KOPT-K1 (cell line): ENCODE data around the gene DSPP.

ENCODE experiments used
- H3K27ac ChIP-seq: fragments of 200-600 bp; sonication (generic); 2 replicates; pipeline ENCODE4 v1.5.1; 2016; ENCODE audit warnings: antibody characterized with exemption, mild to moderate bottlenecking, low read depth, low read length; ENCODE audit not compliant: poor library complexity, severe bottlenecking
- H3K36me3 ChIP-seq: fragments of 200-600 bp; sonication (generic); 2 replicates; pipeline ENCODE4 v1.5.1; 2017; ENCODE audit warnings: antibody characterized with exemption, mild to moderate bottlenecking, low read length, moderate library complexity; ENCODE audit not compliant: insufficient read depth
- H3K9me3 ChIP-seq: fragments of 200-600 bp; sonication (generic); 2 replicates; pipeline ENCODE4 v1.5.1; 2017; ENCODE audit warnings: antibody characterized with exemption, low read length, mild to moderate bottlenecking; ENCODE audit not compliant: insufficient read depth, poor library complexity, severe bottlenecking

The DSPP gene

GRCh38 chr4:87601361-87601760 is 7.0 kb upstream of the DSPP start:
- no peaks in the 10 kb centered on the region for H3K9me3 ChIP-seq
- H3K27ac ChIP-seq: no peak overlapping the region
- H3K36me3 ChIP-seq: no peaks in the 10 kb centered on the region

- Histone ChIP-seq H3K36me3 (no peaks in the 10 kb centered on the region), H3K27ac (no peak overlapping the region), H3K9me3 (no peaks in the 10 kb centered on the region)
Observed at GRCh38 chr4:87614292-87614890, 6.1 kb downstream of the DSPP start.

DNA sequence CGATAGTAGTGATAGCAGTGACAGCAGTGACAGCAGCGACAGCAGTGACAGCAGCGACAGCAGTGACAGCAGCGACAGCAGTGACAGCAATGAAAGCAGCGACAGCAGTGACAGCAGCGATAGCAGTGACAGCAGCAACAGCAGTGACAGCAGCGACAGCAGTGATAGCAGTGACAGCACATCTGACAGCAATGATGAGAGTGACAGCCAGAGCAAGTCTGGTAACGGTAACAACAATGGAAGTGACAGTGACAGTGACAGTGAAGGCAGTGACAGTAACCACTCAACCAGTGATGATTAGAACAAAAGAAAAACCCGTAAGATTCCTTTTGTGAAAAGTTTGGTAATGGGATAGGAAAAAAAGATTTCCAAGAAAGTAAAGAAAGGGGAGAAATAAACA is 7.9 kb downstream of the DSPP start:
- Histone ChIP-seq H3K9me3 (no peaks in the 10 kb centered on the region), H3K27ac (no peak overlapping the region), H3K36me3 (no peaks in the 10 kb centered on the region)

DNA sequence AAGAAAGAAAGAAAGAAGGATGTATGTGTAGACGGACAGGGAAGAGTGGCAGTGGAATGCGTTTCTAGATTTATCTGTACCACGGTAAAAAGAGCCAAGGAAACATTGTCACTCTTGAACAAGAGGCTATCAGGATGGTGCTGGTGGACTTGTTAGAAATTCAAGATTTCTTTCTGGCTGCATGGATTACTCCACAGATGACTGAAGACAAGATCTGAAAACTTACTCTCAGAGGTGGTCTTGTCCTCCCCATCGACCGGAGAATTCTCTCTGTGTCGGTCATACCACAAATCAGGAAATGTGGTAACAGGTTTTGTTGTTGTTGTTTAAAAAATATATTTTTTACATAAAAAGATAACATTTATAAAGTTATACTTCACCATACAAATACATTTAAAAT is 11.8 kb downstream of the DSPP start:
- no peaks in the 10 kb centered on the region for H3K36me3 ChIP-seq
- H3K9me3 ChIP-seq: no peaks in the 10 kb centered on the region
- no peak overlapping the region for H3K27ac ChIP-seq

DNA sequence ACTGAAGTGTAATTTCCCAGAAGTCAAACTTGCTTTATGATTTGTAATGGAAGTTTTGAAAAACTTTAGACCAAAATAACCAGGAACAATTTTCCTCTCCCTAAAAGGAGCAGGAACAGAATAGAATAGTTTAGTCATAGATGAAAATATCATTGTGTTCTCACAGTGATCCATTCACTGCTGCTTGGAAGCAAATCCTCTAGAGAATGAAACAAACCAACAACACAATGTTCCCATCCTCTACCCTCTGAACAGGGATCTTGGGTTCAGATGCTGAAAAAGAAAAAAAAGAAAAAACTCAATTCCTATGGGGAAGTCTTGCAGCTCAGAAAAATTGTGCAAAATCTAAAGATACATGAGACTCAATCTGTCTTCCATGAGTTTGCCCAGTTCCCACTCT is 12.2 kb downstream of the DSPP start:
- Histone ChIP-seq H3K36me3 (no peaks in the 10 kb centered on the region), H3K27ac (no peak overlapping the region), H3K9me3 (no peaks in the 10 kb centered on the region)

DNA sequence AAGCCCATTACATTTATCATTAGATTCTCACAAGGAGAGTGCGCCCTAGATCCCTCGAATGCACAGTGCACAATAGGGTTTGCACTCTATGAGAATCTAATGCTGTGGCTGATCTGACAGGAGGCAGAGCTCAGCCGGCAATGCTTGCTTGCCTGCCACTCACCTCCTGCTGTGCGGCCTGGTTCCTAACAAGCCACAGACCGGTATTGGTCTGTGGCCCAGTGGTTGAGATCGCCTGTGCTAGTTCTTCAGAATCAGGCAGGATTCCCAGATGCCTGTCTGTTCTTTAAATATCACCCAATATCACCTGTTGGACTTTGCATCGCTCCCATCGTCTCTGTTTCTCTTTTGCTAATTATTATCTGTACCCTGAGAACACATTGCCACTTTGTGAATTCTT is 14.0 kb downstream of the DSPP start:
- Histone ChIP-seq H3K36me3 (no peaks in the 10 kb centered on the region), H3K27ac (no peak overlapping the region), H3K9me3 (no peaks in the 10 kb centered on the region)

GRCh38 chr4:87624698-87625097 is 16.4 kb downstream of the DSPP start:
- H3K9me3 ChIP-seq: no peaks in the 10 kb centered on the region
- H3K27ac ChIP-seq: no peak overlapping the region
- H3K36me3 ChIP-seq: no peaks in the 10 kb centered on the region

- Histone ChIP-seq H3K27ac (no peak overlapping the region), H3K36me3 (no peaks in the 10 kb centered on the region), H3K9me3 (no peaks in the 10 kb centered on the region)
Observed at GRCh38 chr4:87631668-87632067, 23.3 kb downstream of the DSPP start.

- Histone ChIP-seq H3K27ac (no peak overlapping the region), H3K36me3 (no peaks in the 10 kb centered on the region), H3K9me3 (no peaks in the 10 kb centered on the region)
Observed at GRCh38 chr4:87632469-87632868, 24.1 kb downstream of the DSPP start.

GRCh38 chr4:87633243-87633642 is 24.9 kb downstream of the DSPP start:
- no peaks in the 10 kb centered on the region for H3K9me3 ChIP-seq
- H3K27ac ChIP-seq: no peak overlapping the region
- no peaks in the 10 kb centered on the region for H3K36me3 ChIP-seq

DNA sequence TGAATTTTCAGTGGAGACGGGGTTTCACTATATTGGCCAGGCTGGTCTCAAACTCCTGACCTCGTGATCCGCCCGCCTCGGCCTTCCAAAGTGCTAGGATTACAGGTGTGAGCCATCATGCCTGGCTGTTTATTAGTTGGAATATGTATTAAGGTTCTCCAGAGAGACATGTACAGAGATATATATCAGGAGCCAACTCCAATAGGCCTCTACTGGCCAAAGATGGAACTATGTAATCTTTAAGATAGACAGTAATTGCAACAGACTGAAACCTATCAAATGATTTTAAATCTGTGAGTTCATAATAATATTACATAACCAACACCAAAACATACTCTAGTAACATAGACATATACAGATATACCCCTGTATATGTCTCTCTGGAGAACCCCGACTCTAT is 36.0 kb downstream of the DSPP start:
- no peak overlapping the region for H3K27ac ChIP-seq
- H3K36me3 ChIP-seq: no peaks in the 10 kb centered on the region
- H3K9me3 ChIP-seq: no peaks in the 10 kb centered on the region

GRCh38 chr4:87649980-87650379 is 41.7 kb downstream of the DSPP start, which contains the start of gene DMP1:
DMP1 (plus strand) TSS chr4:87650280; CDS start chr4:87656493, 6,213 bp downstream.
- H3K36me3 ChIP-seq: no peaks in the 10 kb centered on the region
- no peak within 1 kb of the TSS for H3K27ac ChIP-seq
- H3K9me3 ChIP-seq: no peaks in the 10 kb centered on the region

- Histone ChIP-seq H3K27ac (no peak overlapping the region), H3K9me3 (no peaks in the 10 kb centered on the region), H3K36me3 (no peaks in the 10 kb centered on the region)
Observed at GRCh38 chr4:87650938-87651337, 42.6 kb downstream of the DSPP start.

- no peak overlapping the region for H3K27ac ChIP-seq
- H3K36me3 ChIP-seq: no peaks in the 10 kb centered on the region
- no peaks in the 10 kb centered on the region for H3K9me3 ChIP-seq
Observed at GRCh38 chr4:87651941-87652340, 43.6 kb downstream of the DSPP start.

DNA sequence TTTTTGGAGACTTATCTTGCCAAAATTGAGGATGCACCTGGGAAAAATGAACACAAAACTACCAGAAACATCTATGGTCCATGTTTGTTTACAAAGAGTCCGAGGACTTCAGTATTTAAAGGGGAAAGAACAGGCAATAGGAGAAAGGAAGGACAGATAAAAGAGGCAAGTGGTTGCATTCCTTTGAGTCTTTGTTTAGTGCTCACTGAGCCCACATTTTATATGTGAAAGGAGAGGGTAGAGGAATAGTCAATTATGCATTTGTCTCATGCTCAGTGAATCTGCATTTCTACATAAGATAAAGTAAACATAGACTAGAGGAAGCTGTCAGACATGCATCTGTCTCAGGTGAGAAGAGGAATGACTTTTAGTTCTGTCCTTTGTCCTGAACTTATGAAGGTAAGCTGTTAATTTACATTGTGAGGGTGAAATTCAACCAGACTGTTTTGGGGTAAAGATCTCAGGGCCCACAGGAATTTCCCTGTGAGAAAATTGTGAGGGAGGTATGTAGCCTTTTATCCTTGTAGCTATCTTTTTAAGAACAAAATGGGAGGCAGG is 46.2 kb downstream of the DSPP start:
- Histone ChIP-seq H3K9me3 (no peaks in the 10 kb centered on the region), H3K36me3 (no peaks in the 10 kb centered on the region), H3K27ac (no peak overlapping the region)

GRCh38 chr4:87657525-87657924 is 49.2 kb downstream of the DSPP start:
- H3K9me3 ChIP-seq: no peaks in the 10 kb centered on the region
- no peaks in the 10 kb centered on the region for H3K36me3 ChIP-seq
- H3K27ac ChIP-seq: no peak overlapping the region
